Glomerular visceral epithelial cell (primary cell): ENCODE results near the gene DBF4.
"Not testable (repeated sequence)": the region's sequence is repeated elsewhere in the genome, so short reads cannot be mapped to it uniquely, and the experiment has no call there.

Experiments used
- DNase-seq: peaks from one replicate; pipeline ENCODE4 v3.0.0-alpha.2; 2016; ENCODE audit errors: extremely low spot score

The DBF4 gene, protein sequence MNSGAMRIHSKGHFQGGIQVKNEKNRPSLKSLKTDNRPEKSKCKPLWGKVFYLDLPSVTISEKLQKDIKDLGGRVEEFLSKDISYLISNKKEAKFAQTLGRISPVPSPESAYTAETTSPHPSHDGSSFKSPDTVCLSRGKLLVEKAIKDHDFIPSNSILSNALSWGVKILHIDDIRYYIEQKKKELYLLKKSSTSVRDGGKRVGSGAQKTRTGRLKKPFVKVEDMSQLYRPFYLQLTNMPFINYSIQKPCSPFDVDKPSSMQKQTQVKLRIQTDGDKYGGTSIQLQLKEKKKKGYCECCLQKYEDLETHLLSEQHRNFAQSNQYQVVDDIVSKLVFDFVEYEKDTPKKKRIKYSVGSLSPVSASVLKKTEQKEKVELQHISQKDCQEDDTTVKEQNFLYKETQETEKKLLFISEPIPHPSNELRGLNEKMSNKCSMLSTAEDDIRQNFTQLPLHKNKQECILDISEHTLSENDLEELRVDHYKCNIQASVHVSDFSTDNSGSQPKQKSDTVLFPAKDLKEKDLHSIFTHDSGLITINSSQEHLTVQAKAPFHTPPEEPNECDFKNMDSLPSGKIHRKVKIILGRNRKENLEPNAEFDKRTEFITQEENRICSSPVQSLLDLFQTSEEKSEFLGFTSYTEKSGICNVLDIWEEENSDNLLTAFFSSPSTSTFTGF

DNA sequence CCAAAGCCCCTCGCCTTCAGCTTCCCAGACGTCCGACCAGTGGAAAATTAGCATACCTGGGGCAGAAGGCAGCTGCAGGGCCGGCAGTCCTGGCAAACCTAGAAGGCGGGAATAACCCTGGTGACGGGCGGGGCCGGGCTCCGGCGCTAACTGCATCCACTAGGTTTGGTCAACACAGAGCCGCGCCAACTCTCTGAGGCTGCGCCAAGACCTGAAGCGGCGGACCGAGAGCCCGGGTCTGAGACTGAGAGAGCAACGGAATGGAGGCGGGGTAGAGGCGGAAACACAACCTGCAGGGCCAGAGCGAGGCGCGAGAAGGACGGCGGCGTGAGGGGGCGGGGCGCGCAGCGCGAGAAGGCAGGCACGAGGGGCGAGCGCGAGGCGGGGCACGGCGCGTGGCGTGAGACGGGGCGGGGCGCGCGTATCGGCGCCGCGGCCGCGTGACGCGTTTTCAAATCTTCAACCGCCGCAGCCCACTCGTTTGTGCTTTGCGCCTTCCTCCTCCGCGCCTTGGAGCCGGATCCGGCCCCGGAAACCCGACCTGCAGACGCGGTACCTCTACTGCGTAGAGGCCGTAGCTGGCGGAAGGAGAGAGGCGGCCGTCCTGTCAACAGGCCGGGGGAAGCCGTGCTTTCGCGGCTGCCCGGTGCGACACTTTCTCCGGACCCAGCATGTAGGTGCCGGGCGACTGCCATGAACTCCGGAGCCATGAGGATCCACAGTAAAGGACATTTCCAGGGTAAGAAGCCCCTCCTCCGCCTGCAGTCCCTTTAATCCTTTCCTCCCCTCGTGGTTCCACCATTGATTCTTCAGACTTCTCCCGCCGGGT, at the start of gene DBF4, which contains the start of gene SLC25A40:
DBF4 (plus strand) TSS at position 454 of the 829 bp plus-strand sequence; CDS start at position 694, 240 bp downstream.
SLC25A40 (minus strand) TSS at position 321 of the 829 bp plus-strand sequence. CDS start 17,633 bp downstream, outside the sequence.
- DNase-seq: peak; percentile 97

DNA sequence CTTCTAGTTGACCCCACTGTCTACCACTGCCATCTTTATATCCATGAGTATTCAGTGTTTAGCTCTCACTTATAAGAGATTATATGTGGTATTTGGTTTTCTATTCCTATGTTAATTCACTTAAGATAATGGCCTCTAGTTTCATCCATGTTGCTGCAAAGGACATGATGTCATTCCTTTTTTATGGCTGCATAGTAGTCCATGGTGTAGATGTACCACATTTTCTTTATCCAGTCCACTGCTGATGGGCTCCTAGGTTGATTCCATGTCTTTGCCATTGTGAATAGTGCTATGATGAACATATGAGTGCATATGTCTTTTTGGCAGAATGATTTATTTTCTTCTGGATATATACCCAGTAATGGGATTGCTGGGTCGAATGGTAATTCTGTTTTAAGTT, 47.9 kb upstream of the DBF4 start:
- DNase-seq: not testable (repeated sequence)

DNA sequence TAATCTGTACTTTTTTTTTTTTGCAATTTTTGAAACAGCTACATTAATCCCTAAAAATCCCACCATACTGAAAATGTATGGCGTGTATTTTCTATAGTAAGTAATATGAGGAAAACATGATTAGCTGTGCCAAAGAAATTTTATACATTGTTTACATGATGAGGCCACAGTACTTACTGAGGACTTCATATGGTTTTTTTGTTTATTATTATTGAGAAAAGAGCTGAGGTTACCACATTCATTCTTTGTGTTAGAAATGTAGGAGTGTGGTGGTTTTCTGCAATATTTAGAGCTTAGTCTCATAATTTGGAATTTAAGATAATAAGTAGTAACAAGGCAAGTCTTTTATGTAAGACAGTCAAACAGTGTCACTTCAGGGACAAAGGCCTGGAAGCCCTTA, 45.2 kb upstream of the DBF4 start:
- DNase-seq: no peak

DNA sequence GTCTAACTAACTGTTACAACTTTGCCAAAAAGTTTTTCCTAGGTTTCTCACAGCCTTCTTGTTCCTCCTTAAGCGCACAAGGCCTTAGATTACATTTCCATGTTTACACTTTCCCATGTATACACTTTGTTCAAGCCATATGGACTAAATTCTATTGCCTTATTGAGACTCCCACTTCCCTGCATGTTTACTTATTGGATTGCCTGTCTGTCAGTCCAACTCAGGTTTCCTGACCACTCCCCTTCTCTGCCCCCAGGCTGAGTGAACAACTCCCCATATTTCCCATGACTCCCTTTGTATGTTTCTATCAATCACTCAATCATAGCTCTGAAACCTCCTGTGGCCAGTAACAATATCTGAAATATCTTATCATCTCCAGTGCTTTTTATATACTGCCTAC, 43.2 kb upstream of the DBF4 start:
- no peak for DNase-seq

DNA sequence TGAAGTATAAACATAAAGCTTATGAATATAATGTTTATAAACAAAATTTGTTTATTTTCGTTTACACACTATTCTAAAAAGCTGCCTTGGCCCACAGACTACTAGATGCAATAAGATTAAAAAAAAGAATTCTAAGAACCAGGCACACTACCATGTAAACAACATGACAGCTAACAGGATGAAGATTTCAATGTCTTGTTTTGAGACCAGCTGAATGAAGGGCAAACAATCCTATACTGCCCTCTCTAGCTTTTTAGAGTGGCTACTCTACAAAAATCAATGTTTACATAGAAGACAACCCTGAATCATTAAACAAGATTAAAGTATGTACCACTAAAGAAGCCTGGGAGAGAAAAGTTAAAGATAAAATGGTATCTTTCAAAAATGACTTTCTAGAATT, 38.7 kb upstream of the DBF4 start:
- DNase-seq: no peak

DNA sequence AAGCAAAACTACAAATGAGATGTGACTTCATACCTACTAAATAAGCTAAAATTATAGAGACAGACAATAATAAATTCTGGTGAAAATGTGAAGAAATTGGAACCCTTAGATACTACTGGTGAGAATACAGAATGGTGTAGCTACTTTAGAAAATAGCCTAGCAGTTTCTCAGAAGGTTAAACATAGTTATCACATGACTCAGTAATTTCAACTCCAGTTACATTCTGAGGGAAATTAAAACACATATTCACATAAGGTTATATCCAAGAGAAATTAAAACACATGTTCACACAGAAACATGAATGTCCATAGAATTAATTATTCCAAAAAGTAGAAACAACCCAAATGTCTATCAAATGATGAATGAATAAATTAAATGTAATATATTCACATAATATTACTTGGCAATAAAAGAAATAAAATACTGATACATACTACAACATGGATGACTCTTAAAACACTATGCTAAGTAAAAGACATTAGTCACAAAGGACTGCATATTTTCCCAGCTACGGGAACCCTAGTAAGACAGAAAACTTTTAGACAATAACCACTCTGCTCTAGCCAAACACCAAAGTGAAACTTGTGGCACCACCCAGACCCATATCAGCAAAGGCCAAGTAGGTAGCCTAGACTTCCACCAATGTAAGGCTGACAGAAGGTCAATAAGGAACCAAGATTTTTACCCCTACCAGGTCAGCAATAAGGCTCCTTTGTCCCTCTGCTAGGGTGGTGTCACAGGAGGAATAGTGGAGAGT, 25.3 kb upstream of the DBF4 start:
- DNase-seq: no peak

DNA sequence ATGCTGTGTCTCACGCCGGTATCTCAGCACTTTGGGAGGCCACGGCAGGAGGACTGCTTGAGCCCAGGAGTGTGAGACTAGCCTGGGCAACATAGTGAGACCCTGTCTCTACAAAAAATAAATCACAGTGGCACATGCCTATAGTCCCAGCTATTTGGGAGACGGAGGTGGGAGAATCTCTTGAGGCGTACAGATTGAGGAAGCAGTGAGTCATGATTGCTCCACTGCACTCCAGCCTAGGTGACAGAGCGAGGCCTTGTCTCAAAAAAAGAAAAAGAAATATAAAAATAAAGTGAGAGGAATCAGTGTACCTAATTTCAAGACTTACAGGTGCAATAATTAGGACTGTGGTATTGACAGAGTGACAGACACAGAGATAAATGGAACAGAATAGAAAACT, 24.0 kb upstream of the DBF4 start:
- DNase-seq: no peak

DNA sequence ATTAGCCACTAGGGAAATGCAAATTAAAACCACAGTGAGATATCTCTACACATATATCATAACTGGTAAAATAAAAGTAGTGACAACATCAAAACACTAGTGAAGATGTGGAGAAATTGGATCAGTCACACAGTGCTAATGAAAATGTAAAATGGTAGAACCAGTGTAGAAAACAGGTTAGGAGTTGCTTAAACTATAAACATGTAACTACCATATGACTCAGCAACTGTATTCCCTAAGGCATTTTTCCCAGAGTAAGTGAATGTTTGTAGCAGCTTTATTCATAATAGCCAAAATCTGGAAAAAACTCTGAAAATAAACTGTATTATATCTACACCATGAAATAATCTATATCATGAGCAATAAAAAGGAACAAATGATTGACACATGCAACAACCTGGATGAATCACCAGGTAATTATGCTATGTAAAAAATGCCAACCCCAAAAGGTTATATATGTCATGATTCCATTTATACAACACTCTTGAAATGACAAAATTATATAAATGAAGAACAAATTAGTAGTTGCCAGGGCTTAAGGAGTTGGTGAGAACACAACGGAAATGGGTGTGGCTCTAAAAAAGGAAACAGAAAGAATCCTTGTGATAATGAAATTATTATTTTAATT, 22.9 kb upstream of the DBF4 start:
- DNase-seq: no peak

DNA sequence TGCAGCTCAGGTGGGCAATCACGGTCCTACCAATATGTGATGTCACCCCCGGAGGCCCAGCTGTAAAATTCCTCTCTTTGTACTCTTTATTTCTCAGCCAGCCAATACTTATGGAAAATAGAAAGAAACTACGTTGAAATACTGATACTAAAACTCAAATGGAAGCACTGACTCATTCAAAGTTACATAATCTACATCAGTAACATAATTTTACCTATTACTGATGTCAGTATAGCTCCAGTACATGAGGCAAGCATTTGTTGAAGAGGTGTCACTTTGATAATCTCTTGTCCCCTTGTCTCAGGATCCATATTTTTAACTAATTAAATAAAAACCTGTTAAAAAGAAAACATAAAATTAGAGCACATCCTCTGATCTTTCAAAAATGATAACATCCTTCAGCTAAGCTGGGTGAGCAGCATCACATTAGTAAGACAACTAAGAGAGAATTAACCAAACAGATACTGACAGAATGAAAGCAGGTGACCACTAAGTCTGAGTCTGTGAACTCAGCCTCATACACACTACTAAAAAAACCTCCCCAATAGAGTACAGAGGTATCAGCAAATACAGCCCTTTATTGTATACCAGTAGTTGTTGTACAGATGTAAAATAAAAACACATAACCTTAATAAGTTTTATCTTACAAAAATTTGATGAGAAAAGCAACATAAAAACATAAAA, 17.7 kb upstream of the DBF4 start:
- DNase-seq: no peak

DNA sequence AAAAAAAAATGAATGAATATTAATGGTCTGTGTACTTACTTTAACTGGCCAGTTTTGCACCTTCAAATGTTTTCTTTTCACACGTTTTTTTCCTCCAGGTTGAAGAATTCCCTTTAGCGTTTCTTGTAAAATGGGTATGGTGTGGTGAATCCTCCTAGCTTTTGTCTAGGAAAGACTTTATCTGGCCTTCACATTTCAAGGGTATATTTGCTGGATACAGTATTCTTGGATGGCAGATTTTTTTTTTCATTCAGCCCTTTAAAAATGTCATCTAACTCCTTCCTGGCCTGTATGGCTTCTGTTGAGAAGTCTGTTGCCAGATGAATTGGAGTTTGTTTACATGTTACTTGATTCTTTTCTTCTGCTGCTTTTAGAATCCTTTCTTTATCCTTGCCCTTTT, 10.2 kb upstream of the DBF4 start:
- DNase-seq: no peak

DNA sequence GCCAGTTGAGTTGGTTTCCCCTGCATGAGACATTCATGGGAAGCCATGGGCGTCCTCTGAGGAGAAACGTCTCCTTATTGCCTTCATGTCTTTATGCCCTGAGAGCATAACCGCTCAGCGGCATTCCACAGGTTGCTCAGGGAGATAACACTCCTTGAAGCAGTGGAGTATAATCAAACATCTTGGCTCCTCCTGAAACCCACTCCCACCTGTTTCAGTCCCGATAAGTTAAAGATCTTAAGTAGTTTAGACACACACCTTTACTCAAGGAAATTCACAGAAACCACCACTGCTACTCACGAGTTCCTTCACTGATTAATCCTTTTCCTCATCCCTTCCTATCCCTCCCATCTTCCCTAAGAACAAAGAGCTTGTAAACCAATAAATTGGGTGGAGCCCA, 9.8 kb upstream of the DBF4 start:
- not testable (repeated sequence) for DNase-seq

DNA sequence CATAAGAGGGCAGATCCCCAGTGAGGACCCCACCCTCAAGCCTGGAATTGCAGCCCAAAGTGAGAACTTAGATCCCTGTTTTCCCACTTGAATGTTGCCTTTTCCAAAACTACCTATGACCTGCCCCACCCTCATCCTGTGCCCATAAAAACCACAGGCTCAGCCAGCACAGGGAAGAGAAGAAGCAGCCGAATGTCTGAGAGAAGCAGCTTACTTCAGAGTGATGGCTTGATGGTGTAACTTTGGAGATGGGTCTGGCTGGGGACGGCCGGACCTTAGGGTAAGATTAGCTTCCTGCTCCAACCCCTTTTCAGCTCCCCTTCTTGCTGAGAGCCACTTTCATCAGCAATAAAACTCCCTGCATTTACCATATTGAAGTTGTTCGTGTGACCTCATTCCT, 5.8 kb upstream of the DBF4 start:
- DNase-seq: no peak

DNA sequence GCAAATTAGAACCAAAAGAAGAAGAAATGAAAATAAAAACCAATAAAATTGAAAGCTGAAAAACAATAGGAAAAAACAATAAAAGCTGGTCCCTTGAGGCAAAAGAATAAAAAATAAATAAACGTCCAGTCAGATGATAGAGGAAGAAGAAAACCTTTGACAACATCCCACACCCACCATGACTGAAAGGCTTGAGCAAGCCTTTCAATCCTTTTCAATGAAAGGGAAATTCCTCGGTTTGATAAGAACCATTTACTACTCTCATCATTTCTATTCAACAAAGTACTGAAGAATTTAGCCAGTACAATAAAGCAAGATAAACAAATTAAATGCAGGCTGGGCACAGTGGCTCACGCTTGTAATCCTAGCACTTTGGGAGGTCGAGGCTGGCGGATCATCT, 3.9 kb upstream of the DBF4 start:
- no peak for DNase-seq

DNA sequence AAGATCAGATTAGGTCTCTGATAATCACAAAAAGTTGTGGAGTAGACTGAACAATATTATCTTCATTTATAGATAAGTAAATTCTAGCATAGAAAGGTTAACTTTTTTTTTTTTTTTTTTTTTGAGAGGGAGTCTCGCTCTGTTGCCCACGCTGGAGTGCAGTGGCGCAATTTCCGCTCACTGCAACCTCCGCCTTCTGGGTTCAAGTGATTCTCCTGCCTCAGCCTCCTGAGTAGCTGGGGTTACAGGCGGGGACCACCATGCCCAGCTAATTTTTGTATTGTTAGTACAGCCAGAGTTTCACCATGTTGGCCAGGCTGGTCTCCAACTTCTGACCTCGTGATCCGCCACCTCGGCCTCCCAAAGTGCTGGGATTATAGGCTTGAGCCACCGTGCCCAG, 3.0 kb upstream of the DBF4 start:
- not testable (repeated sequence) for DNase-seq

DNA sequence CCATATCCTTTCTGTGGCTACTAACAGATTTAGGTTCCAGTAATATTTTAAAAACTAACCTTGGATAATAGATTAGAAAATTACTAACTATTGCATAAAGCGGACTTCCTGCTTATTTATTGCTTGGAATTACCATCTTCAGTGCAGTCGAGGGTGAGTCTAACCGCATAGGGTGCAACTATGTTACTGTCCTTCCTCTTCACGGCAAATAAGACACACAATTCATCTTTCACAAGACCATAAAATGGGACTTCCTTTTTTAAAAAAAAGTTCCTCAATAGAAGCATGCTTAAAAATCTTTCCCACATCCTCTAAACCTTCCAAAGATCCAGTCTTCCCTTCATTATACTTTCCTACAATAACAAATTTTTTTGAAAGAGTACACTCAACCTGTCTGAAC, 2.2 kb upstream of the DBF4 start:
- DNase-seq: no peak

DNA sequence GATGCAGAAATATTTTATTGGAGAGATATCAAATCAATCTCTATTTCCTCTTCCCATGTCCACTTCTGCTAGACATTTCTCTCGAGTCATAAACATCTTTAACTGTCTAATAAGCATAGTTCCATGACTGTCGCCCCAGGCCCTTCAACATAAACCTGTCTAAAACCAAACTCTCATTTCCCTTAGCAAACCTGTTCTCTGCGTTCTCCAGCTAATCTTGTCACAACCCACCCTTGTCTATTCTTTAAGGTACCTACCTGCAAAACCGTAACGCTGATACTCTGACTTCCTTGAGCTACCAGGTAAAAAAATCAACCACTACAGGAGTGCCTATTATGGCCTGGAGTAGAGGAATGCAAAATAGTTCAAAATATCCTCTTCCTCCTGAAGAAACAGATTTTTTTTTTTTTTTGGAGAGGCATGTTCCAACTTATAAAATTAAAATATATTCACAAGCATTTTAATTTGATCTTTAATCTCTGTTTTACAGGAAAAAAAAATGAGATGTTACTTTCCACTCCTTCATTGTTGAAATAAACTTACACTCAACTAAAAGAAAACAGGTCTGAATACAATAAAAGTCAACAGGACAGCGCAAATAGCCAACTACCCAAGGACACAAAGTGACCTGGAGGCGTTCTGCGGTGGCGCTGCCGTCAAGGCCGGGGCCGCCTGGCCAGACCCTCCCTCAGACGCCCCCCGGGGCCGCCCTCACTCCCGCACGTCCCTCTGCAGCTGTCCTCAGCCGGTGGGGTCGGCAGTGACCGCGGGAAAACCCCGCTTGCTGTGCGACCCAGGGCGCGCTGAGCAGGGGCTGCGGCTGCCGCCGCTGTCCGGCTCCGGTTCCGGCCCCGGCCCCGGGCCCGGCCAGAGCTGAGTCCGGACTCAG, 898 bp upstream of the DBF4 start:
- peak; percentile 5 for DNase-seq

DNA sequence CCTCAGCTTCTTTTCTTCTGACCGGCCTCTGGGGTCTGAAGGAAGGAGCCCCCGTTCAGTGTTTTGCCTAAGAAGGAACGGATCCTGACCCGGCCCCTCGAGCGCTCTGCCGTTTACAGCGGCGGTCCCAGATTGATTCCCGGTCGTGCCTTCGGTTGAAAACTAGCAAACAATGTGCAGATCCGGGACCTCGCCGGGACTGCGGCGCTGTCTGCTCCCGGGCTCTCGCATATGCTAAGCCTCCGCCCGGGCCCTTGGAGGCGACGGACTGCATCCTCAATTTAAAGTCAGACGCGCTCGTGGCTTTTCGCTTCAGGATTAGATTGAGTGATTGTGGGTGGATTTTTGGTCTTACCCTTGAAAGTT, 559 bp downstream of the DBF4 start:
- peak; percentile 45 for DNase-seq

DNA sequence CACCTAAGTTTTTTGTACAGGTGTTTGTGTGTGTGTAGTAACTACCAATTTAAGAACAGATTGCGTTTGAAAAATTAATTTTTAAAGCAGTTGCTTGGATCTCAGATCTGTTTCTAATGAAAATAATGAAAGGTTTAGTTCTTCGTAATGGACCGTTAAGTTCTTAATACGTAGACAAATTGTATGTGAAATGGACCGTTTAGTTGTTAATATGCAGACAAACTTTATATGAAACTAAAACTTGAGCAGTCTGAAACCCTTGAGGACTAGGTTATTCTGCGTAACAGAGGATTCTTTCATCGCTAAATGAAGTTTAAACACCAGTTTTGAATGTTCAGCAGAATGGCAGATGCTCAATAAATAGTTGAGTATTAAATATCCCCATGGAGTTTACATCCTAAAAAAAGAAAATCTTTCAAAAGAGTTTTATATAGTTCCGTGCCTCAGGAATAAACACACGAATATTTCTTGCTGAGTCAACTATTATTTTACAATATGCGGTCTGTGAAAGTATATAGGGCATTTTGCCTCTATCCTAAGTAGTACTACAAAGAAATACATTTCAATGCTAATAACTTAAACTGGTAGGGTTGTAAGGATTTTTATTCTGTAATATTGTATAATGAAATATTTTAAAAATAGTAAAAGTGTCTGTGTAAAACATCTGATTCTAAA, 1.2 kb downstream of the DBF4 start:
- DNase-seq: no peak

DNA sequence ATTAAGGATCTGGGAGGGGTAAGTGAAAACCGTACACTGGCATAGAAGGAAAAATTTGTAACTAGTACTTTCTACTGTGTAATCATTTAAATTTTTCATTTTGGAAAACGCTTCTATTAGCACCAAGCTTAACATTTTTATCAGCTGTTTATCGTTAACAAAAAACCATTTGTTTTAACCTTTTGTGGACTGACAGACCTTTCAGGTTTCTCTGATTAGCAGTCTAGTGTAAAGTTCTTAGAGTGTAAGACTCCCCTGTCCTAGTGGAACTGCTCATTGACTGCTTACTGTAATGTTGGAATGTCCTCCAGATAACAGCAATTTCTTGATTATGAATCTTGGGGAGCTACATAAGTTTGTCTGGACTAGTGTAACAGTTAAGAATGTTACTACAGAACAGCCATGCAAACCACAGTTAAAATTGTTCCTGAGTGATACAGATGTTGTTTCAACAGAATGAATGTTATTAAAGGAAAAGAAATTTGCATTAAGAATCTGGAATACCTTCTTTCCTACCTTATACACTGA, 2.0 kb downstream of the DBF4 start:
- no peak for DNase-seq
